ENCODE results near the gene SAMD15.
"Not testable (repeated sequence)": the region's sequence is repeated elsewhere in the genome, so short reads cannot be mapped to it uniquely, and the experiment has no call there.

GRCh38 chr14:77337255-77337654 lies 39.9 kb upstream of the SAMD15 start:
- not testable (repeated sequence) for TF ChIP-seq CTCF (conservative IDR thresholded peaks at IDR 0.05 in 1 of 2, IDR thresholded peaks at IDR 0.05 in 1 of 2; ENCODE audit: low read depth in 1 of 2, low read length in 2 of 2); EZH2 (IDR thresholded peaks at IDR 0.05; ENCODE audit: low read length, missing control alignments)

Measured in fibroblast of lung (primary cell).